Parathyroid adenoma (tissue), 2 donors: Measurements from ENCODE around the gene COMMD6.
A peak's percentile ranks its signal among the peaks of the same experiment; 100 is the strongest.

Experiments used
- H2AFZ ChIP-seq: fragments of 300-600 bp; sonication (generic); one replicate; pipeline ENCODE4 v1.7.0; 2017; ENCODE audit warnings: antibody characterized with exemption, mild to moderate bottlenecking
- H3K27ac ChIP-seq: fragments of 300-600 bp; sonication (generic); one replicate; pipeline ENCODE4 v1.7.0; 2017
- H3K27me3 ChIP-seq: fragments of 300-600 bp; sonication (generic); one replicate; pipeline ENCODE4 v1.7.0; 2017; ENCODE audit warnings: low read length; ENCODE audit not compliant: control insufficient read depth, insufficient read depth
- H3K36me3 ChIP-seq: fragments of 300-600 bp; sonication (generic); one replicate; pipeline ENCODE4 v1.7.0; 2017; ENCODE audit warnings: low read length; ENCODE audit not compliant: control insufficient read depth, insufficient read depth
- H3K4me1 ChIP-seq: fragments of 300-600 bp; sonication (generic); one replicate; pipeline ENCODE4 v1.7.0; 2017; ENCODE audit warnings: control low read depth
- H3K4me2 ChIP-seq: fragments of 300-600 bp; sonication (generic); one replicate; pipeline ENCODE4 v1.7.0; 2017; ENCODE audit warnings: low read length
- H3K4me3 ChIP-seq: fragments of 300-600 bp; sonication (generic); one replicate; pipeline ENCODE4 v1.7.0; 2017; ENCODE audit warnings: low read depth, low read length
- H3K79me2 ChIP-seq: fragments of 300-600 bp; sonication (generic); one replicate; pipeline ENCODE4 v1.7.0; 2017; ENCODE audit warnings: control low read depth
- H3K9ac ChIP-seq: fragments of 300-600 bp; sonication (generic); one replicate; pipeline ENCODE4 v1.7.0; 2017; ENCODE audit warnings: mild to moderate bottlenecking
- H3K9me3 ChIP-seq: fragments of 300-600 bp; sonication (generic); one replicate; pipeline ENCODE4 v1.7.0; 2017; ENCODE audit warnings: low read length; ENCODE audit not compliant: control insufficient read depth
- CTCF ChIP-seq: fragments of 300-600 bp; sonication (generic); IDR thresholded peaks from one replicate; pipeline ENCODE4 v1.7.0; 2017; ENCODE audit warnings: antibody characterized with exemption, mild to moderate bottlenecking
- donor health status: primary hyperparathyroidism.

Gene COMMD6

GRCh38 chr13:75482070-75482819 lies 55.4 kb downstream of the COMMD6 start, which contains the start of gene TBC1D4:
TSS of gene TBC1D4 (minus strand) at chr13:75482169. CDS start at chr13:75481767, 402 bp downstream.
- Histone ChIP-seq H3K9me3 (no peaks in the 10 kb centered on the region), H3K4me1 (no peaks in the 10 kb centered on the region), H3K27ac (peak within 1 kb of the TSS; percentile 69), H3K36me3 (no peaks in the 10 kb centered on the region), H3K27me3 (no peaks in the 10 kb centered on the region), H3K79me2 (no peaks in the 10 kb centered on the region), H3K4me3 (peak within 1 kb of the TSS; percentile 77), H2AFZ (peak within 1 kb of the TSS; percentile 81), H3K4me2 (peak within 1 kb of the TSS; percentile 93), H3K9ac (no peak within 1 kb of the TSS)
- peak; percentile 87 for TF ChIP-seq CTCF

- TF ChIP-seq CTCF, result no peak
- Histone ChIP-seq H3K4me1 (no peaks in the 10 kb centered on the region), H3K36me3 (no peaks in the 10 kb centered on the region), H3K27ac (peak overlapping the region; percentile 69), H3K79me2 (no peaks in the 10 kb centered on the region), H3K9me3 (no peaks in the 10 kb centered on the region), H3K4me3 (peak overlapping the region; percentile 77), H3K9ac (no peak overlapping the region), H3K27me3 (no peaks in the 10 kb centered on the region), H2AFZ (peak overlapping the region; percentile 81), H3K4me2 (peak overlapping the region; percentile 93)
Measured at GRCh38 chr13:75481176-75482069, 56.2 kb downstream of the COMMD6 start.

- no peaks in the 10 kb centered on the region for H3K36me3 ChIP-seq
- no peak overlapping the region for H3K9ac ChIP-seq
- H3K4me2 ChIP-seq, result peak overlapping the region; percentile 93
- H3K27me3 ChIP-seq, result no peaks in the 10 kb centered on the region
- no peak overlapping the region for H3K27ac ChIP-seq
- no peaks in the 10 kb centered on the region for H3K9me3 ChIP-seq
- H3K4me1 ChIP-seq, result no peaks in the 10 kb centered on the region
- TF ChIP-seq CTCF, result no peak
- H3K4me3 ChIP-seq, result peak overlapping the region; percentile 53
- no peaks in the 10 kb centered on the region for H3K79me2 ChIP-seq
- H2AFZ ChIP-seq, result peak overlapping the region; percentile 81
Measured at GRCh38 chr13:75480671-75481175, 56.9 kb downstream of the COMMD6 start.

GRCh38 chr13:75479102-75479740 lies 58.4 kb downstream of the COMMD6 start:
- no peaks in the 10 kb centered on the region for H3K9me3 ChIP-seq
- no peaks in the 10 kb centered on the region for H3K36me3 ChIP-seq
- no peak overlapping the region for H2AFZ ChIP-seq
- H3K4me2 ChIP-seq, result no peak overlapping the region
- no peaks in the 10 kb centered on the region for H3K4me1 ChIP-seq
- H3K79me2 ChIP-seq, result no peaks in the 10 kb centered on the region
- TF ChIP-seq CTCF, result no peak
- no peak overlapping the region for H3K9ac ChIP-seq
- H3K4me3 ChIP-seq, result no peak overlapping the region
- H3K27ac ChIP-seq, result no peak overlapping the region
- H3K27me3 ChIP-seq, result no peaks in the 10 kb centered on the region
